Right forelimb (tissue), 1 donor: ENCODE measurements around the gene ACSS1.
A peak's percentile ranks its signal among the peaks of the same experiment; 100 is the strongest.

Experiments used
- DNase-seq: peaks from one replicate; pipeline ENCODE4 v3.0.0-alpha.2; 2018

The ACSS1 gene

DNA sequence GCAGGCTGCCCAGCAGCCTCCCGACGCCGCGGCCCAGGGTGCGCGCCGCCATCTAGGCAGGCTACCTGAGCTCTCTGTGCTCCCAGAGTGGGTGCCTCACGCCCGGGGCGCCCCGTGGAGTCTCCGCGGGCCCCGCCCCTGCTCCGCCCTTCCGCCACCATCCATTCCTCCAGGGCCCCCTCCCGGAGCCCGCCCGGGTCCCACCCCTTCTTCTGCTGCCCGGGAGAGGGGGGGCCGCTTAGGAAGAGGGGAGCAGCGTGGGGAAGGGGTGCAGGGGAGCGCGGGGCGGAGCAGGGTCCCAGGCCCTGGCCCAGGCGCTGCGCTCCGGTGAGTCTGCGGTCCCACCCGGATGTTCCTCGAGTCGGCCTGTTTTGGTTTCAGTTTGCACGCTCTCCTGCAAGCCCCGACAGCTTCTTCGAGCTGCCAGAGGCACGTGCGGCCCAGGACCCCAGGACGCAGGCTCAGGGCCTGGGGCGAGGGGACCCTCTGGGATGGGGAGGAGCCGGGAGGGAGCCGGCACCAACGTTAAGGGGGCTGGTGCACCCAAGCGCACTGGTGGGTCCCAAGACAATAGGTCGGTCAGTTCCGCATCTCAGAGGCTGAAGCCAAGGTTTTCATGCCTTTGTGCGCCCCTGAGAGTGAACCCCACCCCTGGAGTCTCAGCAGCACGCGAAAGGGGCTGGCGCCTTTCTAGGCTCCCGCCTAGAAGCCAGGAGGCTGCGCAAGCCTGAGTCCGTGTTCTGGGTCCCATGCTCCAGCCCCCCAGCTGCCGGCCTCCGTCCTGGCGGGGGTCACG, at the start of gene ACSS1:
Gene ACSS1 (minus strand): TSS at position 89 of the 796 bp plus-strand sequence. CDS start 37 bp downstream, at position 52.
- DNase-seq, result peak; percentile 76

DNA sequence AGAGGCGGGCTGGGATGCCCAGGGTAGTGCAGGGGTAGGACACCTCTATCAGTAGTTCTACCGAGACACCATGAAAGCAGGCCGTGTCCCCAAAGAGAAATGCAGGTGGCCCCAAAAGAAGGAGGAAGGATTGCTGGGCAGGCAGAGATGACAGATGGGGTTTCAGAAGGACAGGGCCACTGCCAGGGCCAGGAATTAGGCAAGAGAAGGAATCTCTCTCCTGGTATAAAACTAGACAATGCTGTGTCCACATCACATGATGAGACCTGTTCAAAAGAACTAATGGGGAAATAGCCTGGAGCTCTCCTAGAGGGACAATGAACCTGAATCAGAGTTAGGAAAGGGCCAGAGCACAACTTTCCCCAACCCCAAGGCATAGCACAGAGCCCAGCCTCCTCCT, 45.6 kb upstream of the ACSS1 start:
- DNase-seq, result no peak

DNA sequence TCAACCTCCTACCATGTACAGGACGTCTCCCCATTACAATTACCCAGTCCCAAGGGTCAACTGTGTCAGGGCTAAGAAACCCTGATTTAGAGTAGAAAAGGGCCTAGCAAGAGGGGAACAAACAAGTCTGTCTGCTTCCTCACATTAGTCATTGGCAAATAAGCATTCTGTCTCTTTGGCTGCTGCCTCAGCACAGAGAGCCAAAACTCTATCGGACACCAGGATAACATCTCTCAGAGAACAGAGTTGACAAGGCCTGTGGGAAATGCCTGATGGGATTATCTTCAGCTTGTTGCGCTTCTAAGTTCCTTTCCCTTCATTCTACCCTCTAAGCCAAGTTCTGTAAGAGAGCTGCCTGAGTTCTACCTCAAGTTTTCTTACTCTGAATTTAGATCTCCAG, 43.0 kb upstream of the ACSS1 start:
- no peak for DNase-seq

DNA sequence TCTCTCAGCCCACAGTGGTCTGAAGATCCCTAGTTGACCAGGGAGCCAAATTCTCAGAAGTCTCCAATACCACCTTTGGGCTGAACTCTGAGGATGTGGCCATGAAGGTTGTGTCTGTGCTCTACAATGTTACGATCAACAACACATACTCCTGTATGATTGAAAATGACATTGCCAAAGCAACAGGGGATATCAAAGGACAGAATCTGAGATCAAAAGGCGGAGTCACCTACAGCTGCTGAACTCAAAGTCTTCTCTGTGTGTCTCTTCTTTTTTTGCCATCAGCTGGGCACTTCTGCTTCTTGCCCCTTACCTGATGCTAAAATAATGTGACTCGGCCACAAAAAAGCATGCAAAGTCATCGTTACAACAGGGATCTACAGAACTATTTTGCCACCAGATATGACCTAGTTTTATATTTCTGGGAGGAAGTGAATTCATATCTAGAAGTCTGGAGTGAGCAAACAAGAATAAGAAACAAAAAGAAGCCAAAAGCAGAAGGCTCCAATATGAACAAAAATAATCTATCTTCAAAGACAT, 41.7 kb upstream of the ACSS1 start:
- no peak for DNase-seq

DNA sequence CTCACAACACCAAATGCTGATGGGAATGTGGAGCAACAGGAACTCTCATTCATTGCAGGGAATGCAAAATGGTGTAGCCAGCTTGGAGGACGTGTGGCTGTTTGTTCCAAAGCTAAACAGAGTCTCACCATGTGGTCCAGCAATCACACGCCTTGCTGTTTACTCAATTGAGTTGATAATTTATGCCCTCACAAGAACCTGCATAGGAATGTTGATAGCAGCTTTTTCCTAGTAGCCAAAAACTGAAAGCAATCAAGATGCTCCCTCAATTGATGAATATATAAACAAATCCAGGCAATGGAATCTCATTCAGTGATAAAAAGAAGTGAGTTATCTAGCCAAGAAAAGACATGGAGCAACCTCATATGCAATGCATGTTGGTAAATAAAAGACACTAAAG, 39.6 kb upstream of the ACSS1 start:
- no peak for DNase-seq

DNA sequence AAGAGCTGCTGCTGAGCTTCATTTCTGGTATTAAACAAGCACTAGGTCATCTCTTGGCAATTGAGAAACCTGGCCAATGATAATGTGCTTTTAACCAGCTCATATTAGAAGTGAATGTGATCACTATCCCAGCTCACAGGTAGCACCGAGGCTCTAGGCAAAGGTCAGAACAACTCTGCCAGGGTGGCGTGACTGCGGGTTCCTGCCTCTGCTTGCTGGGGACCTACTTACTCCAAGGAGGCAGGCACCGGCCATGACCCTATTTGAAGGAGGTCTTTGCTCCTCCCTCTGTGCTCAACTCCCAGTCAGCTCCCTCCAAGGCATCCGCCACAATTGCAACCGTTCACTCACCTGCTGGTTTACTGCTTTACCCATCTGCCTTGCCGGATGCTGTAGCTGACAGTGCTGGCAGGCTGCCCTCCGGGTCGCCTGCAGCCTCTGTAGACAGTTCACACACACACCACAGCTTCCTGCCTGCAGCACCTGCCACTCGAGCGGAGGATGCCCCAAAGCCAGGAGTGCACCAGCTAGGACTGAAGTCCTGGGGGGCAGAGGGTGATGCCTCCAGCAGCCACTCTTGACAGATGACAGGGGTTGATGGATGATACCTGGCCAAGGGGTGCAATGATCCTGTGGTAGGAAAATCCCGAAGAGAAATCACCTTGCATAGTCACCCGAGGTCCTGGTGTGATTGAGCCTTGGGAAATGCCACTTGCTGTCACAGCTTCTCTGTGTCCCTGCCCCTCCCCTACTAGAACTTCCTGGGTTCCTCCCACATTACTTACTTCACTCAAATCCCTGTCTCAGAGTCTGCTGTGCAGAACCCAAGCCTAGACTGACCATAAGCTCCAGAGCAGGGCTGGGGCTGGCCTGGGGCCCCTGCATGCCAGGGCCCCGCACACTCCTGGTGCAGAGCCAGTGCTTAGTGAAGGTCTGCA, 32.8 kb upstream of the ACSS1 start:
- DNase-seq, result no peak

DNA sequence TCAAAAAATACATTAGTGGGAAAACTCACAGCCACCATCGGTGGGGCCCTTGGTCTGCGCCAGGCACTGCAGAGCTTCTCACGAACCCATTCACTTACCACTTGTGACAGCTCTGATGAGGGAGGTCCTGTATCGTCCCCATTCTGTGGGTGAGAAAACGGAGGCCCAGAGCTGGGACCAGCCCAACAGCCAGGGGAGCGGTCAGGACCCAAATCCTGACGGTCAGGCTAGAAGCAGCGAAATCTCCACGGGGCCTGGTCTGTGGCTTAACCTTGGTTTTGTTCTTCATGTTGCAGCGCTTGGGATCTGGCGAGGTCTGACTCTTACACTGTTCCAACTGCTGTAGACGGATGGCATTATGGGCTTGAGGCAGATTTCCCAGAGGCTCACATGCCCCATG, 31.7 kb upstream of the ACSS1 start:
- no peak for DNase-seq

DNA sequence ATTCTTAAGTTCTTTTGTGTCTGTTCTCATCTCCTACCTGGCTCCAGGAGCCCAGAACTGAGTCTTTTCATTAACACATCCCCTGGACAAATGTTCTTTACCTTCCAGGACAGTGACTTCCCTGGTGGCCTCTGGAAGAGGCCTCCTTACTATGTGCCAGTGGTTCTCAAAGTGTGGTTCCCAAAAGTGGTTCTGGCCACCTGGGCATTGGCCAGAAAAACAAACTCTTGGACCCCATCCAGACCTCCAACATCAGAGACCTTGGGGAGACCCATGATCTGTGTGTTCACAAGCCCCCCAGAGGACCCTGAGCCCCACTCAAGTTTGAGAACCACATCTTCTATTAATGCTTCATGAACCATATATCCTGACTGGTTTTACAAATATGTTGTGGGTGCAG, 31.2 kb upstream of the ACSS1 start:
- no peak for DNase-seq

DNA sequence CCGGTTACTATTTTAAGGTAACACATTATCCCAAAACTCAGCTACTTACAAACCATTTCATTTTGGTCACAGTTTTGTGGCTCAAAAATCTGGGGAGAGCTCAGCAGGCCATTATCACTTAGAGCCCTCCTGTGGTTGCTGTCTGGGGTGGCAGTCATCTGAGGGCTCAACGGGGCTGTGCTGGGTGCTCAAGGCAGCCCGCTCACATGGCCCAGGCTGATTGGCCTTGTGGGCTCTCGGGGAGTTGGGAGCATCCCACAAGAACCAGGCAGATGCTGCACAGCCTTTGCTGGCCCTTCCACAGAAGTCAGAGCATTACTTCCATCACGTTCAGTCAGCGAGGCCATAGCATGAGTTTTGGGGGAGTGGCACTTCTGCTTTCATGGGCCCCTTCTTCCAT, 30.3 kb upstream of the ACSS1 start:
- DNase-seq, result no peak

DNA sequence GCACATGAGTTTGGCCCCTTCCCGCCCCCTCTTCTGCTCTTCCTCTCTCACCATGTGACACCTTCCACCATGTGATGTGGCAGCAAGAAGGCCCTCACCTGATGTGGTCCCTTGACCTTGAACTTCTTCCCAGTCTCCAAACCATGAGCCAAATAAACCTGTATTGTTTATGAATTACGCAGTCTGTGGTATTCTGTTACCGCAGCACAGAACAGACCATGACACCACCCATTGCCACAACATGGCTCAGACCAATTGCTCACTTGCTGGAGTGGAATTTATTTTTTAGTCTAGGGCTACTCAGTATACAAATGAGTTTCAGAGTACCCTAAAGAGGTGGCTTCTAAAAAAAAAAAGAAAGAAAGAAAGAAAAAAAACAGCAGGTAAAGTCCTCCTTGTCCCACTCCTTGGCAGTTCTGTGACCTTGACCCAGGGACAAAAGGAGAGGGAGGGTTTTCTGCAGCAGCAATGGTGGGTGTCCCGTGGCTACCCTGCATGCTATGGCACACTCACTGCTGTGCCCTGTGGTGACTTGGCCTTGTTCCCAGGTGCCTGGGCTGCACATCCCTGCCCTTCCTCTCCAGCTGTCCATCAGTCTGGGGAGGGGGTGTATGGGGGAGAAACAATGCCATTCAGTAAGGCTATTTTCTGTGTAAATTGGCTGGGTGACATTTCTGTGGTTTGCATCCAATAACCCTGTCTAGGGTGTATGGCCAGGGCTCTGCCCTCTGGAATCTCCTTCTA, 29.4 kb upstream of the ACSS1 start:
- no peak for DNase-seq

DNA sequence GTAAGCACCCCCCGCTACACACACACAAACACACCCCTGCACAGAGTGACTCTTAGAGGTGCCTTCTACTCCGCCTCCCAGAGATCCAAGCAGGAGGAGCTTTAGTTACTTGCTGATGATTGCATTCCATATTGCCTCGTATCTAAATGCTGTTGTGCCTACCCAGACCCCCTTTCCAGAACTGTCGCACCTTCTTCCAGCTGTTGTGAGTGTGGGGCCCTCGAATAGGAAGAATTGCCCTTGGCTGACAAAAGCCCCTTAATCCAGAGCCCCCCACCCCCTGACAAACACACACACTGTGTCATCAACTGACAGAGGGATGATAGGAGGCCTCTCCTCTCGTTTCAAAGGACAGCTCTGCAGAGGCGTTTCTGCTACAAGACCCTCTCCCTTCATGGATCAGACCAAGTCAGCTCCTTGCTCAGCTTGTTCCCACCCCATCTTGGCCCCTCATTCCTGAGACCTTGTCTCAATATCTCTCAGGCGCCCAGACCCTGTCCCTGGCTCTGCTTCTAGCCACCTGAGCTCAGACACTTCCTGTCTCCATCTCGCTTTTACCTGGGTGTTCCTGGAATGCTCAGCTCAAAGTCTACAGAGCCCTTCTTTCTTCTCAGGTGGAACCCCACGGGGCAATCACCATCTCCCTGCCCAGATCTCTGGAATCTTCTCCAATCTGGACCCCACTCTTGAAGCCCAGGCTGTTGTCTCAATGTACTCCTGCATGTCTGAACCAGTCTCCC, 28.0 kb upstream of the ACSS1 start:
- no peak for DNase-seq

DNA sequence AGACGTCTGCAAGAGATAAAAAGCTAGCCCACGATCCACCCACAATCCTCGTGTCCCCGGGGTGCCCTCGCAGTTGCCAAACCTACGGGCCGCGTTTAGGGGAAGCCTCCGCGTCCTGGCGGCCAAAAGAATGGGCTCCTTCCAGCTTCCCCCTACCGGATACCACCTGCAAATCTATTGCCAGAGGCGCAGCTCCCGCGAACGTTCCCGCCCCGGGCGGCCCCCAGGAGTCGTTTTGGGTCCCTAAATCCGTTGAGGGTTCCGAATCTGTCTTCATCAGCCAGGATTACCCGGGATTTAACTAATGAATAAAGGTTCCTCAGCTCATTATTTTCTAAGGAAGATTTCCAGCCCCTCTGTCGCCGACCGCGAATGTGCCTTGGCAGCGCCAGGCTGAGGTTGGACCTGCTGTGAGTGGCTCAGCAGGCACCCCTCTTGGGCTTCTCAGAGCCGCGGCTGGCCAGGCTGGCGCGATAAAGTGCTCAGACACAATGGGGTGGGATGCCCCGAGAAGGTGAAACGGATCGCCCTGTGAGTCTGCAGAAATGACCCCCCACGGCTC, 26.8 kb upstream of the ACSS1 start:
- no peak for DNase-seq

DNA sequence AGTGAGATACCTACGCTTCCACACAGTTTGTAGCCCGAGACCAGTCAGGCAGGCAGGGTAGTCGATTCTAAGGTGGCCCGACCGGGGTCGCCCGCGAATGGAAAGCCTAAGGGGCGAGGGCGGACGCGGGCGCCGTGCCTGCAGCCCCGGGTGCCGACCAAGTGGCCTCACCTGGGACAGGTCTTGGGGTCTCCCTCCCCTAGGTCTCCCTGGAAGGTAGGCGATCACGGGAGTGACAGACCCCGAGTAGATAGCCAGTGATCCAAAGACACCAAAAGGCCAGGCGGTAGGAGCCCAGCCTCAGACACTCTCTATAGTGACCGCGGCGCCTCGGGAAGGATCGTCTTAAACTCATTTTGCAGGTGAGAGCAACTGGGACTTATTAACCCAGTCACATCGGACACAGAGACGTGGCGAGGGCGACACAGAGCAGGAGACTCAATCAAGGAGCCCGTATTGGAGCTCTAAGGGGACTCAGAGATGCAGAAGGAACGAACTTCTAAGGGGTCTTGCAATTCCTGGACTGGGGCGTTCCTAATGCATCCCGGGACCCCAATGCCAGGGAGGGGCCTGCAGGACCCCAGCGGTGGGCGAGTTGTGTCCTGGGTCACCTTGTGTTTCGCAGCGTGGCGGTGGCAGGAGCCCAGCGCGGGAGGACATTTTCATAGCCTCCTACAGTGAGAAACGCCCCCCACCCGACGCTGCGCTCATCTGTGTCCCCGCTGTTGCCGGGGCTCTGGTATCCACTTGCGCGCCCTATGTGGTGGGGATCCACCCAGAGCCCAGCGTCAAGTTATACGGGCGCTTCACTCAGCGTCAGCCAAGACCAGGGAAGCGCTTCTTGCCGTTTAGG, 26.1 kb upstream of the ACSS1 start:
- DNase-seq, result no peak

DNA sequence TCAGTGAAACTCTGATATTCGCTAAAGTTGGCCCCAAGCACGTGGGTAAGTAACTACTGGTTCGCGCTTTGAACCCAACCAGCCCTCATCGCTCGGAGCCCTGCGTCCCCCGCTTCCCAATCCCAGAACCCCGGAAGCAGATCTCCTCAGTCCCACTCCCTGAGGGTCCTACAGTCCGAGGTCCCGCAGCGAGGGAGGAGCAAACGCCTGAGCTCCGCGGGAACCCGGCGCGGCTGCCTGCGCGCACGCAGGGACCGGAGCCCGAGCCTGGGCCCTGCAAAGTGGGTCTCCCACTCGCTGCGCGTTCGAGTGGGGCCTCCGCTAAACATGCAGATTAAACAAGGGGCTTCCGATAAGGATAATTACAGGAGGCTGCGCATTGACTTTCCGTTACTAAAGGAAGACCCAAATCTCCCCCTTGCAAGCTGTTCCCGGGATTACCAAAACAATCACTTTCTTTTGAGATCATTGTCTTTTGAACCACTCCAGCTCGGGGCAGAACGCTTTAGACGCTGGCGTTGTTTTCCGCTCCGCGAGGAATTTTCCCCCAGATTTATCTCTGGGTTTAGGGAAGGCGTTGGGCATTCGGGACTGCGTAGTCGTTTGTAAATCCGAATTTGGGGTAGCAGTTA, 25.3 kb upstream of the ACSS1 start:
- DNase-seq, result no peak

DNA sequence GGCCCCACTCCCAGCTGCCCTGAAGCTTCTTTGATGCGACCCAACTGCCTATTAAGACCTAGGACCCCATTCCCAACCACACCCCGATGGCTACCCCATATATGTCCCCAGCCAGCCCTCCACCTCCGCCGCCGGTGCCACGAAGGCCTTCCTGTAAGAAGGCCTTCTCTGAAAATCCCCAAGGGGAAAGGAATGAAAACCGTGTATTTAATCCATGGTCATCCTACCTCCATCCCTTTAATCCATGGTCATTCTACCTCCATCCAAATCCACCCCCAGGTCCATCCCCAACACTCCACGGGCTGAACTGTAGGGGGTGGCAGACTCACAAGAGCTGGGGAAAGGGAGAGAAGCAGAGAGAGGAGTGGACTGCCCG, 24.5 kb upstream of the ACSS1 start:
- no peak for DNase-seq

DNA sequence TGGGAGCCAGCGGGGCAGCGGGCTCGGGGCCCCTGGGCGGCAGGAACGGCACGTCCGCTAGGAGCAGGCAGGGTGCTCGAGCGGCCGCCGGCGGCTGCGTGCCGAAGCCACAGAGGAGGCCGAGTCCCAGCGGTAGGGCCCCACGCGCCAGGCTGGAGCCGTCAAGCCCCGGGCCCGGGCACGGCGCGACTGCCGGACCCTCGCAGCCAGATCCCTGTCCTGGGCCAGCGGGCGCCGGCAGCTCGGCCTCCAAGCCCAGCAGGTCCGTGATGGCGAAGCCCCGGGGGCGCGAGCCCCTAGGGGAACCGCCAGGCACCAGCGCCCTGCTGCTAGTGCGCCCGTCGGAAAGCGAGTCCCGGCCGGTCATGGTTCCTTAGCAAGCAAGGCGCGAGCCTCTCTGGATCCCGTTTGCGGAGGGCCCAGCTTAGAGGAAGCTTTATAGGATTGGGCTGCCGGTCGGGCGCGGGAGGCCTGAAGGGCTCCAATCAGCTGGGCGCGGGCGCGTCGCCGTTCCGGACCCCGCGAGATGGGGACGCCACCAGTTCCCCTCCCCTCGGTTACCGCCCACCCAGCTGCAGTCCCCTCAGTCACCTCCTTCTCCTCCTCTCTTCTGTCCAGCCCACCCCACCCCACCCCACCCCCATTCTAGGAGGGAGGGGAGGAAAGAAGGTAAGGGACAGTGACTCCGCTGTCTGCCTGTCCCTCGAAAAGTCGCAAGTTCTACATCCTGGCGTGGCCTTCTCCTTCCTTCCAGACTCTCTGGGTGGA, 24.0 kb upstream of the ACSS1 start, which contains the start of gene VSX1:
Gene VSX1 (minus strand): TSS at position 412 of the 768 bp plus-strand sequence. CDS start 45 bp downstream, at position 367.
- no peak for DNase-seq

DNA sequence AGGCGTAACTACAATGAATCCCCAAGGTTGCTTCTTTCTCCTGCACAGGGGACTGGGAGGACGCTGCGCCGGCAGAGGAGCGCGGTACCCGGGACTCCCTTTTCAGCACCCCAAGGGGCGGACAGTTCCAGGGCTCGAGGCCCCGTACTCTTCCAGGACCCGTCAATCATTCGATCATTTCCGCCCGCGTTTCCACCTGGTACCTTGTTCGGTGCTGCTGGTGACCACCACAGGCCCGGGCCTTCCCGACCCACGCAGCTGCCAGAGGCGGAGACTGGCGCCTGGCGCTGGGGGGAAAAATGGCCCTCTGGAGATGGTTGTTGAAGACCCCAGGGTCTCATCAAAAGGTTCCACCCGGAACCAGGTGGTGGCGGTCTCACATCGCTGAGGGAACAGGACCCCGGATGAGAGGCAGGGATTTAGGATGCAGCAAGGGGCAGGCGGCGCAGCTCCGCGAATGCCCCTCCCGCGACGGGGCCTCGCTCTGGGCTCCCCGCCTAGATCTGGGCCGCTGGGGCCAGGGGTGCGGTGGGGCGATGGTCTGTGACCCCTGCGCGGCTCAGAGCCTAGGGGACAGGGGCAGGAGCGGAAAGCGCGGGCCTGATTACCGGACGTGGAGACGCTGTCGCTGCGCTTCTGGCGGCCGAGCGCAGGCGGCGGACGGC, 23.3 kb upstream of the ACSS1 start:
- DNase-seq, result peak; percentile 74

DNA sequence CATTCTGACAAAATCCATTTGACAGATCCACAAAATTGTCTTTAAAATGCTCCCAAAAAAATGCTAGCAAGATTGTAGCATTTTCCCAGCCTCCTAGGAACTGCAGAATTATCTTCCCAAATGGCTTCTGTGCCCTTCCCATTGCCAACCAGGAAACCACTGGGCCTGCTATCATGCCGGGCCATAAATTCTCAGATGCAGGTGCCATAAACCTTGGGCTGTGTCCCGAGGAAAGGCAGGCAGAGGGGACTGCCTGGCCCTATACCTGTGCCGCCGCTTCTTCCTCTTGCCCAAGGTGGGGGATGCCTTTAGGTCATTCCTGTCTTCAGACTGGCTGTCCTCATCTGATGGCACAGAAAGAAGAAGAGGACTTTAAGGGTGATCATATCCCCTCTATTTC, 21.2 kb upstream of the ACSS1 start:
- DNase-seq, result no peak

DNA sequence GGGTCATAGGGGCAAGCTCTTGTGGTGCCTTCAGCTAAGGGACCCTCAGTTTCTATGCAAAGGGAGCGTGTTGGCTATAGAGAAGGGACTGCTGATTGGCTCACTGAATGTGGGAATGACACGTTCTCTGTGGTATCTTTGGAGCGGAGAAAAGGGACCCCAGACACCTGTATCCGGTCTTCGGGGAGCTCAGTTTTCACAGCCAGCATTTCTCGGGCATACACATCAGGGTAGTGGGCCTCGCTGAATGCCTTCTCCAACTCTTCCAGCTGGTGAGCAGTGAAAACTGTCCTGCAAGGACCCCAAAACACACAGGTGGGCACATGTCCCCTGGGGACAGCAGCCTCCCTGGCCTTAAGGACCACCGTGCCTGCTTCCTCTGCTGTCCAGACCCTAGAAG, 20.7 kb upstream of the ACSS1 start:
- no peak for DNase-seq
